Effector CD8-positive, alpha-beta T cell (primary cell): ENCODE measurements around the gene SLC11A2.

ENCODE experiments used
- DNase-seq: peaks from one replicate; lab custom pipeline; 2025; lab: John Stamatoyannopoulos, UW
- total RNA-seq, 4 experiments: gene quantifications; one replicate each; lab custom pipeline; 2026; lab: John Stamatoyannopoulos, UW

The SLC11A2 gene
- 43.4 to 70.5 (median 64.8) reads per million in 4 experiments for total RNA-seq

DNA sequence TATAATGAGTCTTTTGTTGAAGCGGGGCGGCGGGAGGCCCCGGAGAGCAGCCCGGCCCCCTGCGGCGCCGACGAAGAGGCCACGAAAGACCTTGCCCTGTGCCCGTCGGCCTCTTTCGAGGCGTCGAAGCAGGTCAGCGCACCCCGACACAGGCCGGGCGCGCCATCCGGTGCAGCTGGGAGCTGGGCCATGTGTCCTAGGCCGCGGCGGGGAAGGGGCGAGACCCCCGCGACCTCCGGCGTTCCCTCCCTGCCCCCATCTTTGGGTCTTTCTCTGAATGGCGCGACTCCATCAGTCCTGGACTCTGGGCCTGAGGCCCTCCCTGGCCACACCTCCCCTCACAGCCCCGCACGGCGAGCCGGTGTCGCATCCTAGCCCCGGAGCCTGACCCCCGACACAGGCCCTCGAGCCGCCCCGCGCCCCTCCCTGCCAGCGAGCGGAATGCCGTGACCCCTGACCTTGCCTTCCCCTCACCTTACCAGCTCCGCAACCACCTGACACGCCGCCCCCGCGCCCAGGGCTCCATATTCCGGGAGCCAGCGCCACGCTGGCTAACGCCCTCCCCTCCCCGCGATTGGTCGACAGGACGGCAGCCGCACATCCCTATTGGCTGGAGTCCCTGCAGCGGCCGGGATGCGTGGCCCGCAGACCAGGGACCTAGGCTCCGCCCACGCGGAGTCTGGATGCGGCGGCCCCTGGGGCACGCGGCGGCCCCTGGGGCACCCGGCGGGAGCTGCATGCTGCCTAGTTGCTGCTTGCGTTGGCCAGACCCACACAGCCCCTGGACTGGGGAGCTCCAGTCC is at the start of gene SLC11A2:
TSS of gene SLC11A2 (minus strand) at position 549 of the 803 bp plus-strand sequence. CDS start 15,656 bp downstream, outside the sequence.
- DNase-seq: peak; percentile 86

DNA sequence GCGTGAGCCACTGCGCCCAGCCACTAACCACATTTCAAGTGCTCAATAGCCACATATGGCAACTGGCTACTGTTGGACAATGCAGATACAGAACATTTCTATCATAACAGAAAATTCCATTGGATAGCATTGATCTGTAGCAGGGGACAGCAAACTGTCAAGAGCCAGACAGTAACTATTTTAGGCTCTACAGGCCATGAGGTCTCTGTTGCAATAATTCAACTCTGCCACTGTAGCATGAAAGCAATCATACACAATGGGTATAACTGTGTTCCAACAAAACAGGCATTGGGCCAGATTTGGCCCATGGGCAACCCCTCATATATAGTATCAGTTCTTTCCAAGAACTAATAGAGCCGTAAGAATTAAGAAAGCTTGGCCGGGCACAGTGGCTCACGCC is 49.2 kb upstream of the SLC11A2 start:
- DNase-seq: no peak

DNA sequence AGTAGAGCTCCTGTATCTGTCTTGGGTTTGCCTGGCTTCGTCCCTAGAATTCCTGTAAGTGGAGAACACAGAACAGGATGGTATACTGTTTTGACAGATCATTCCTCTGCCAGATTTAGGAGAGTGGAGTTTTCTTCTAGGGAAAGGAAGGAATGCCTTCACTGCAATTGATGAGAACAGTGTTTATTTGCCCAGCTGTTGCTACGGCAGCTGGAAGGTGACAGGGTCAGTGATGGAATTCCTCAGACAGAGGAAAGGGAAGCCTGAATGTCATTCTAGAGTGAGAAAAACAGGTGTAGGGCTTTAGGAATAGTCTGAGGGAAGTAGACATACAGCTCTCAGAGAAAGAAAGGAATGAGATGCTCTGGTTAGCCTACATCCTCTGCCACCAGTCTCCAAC is 45.5 kb upstream of the SLC11A2 start:
- no peak for DNase-seq

DNA sequence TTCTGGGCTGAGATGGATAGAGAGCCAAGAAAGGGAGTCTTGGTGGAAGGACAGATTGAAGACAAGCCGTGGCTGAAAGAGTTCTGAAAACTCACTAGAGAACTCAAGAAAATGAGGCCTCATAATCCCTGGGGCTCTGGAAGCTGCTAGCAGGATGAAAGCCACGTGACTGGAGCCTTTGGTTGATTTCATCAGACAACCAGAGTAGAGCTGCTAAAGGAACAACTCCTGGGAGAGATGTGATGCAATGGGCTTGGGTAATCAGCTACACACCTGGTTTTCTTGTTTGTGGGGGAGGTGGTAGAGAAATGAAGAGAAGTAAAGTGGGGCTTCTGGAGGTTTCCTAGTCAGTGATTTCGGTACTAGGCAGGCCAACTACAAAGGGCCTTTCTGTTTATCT is 43.8 kb upstream of the SLC11A2 start:
- DNase-seq: no peak

DNA sequence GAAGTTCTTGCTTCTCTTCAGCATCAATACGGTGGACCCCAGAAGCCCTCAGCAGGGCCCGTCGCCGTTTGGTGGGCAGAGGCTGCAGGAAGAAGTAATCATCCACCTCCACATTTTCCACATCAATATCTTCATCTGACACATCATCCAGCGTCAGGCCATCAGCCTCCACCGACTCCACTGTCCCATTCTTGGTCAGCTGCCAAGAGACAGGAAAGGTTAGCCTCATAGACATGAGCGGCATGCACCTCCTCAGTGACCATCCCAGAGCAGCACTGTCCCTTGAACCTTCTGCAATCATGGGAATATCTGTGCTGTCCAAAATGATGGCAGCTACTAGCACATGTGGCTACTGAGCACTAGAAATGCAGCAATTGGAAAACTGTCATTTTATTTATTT is 41.6 kb upstream of the SLC11A2 start:
- DNase-seq: no peak

DNA sequence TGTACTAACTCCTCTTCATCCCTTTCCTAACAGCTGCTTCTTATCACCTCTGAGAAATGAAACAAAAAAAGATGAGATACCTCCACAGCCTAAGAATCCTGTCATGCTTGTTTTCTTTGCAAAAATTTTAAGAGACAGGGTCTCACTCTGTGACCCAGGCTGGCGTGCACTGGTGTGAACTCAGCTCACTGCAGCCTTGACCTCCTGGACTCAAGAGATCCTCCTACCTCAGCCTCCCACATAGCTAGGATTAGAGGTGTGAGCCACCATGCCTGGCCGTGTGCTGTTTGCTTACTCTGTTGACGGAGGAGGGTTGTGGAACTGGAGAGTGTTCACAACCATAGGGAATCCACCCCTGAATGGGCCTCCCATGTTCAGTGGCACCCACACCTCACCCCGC is 41.0 kb upstream of the SLC11A2 start:
- no peak for DNase-seq

DNA sequence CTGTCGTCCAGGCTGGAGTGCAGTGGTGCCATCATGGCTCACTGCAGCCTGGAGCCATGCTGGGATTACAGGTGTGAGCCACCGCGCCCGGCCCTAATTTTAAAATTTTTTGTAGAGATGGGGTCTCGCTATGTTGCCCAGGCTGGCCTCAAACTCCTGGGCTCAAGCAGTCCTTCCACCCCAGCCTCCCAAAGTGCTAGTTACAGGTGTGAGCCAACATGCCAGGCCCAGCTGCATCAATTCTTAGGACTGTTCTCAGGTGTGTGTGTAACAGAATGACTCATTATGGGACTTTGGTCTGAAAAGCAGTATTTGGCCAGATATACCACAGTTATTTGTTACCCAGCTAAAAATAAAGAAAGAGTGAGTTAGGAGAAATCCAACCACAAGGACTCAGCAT is 39.3 kb upstream of the SLC11A2 start:
- no peak for DNase-seq

DNA sequence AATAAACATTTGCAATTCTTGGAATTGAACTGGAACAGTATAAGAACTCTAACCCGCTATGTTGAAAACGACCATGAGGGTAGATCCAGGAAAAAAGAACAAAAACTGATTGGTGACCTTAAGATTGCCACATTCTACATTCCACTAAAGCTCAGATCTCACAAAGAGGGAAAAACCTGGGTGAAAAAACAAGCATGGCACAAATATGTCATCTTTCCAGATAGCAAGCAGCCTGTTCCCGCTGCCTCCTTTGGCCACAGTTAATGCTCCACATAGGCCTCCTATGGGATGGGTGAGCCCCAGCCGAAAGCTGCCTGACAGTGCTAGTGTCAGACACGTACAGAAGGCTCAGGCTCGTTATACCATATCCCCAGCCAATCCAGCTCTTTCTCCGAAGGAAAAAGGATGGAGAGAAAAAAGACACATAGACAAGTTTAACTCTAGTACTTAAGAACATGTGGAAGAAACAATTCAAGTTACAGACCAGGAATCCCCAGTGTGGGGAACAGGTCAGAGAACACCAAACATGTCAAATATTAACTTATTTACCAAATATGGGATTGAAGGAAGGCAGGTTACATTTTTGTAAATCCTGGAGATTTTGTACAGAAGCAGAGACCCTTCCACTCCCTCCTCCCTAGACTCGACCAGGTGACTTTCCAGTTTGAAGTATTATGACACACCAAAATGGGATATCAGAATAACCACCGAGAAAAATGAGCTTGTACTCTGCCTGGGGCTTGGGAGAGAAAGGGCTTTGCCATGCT is 36.6 kb upstream of the SLC11A2 start:
- no peak for DNase-seq

DNA sequence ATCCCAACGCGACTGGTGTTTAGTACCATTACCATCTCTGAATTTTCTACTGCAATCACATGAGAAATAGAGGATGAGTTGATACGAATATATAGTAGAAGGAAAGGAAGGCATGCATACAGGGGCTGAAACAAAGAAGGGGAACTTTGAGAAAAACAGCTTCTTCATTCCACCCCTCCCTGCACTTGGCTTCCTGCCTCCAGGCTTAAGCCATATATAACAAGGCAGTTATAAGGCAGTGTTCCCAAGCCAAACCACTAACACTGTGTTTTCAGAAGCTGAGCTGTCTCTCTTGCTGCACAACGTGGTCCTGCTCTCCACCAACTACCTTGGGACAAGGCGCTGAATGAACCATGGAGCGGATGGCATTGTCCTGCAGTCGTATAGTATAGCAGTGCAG is 32.9 kb upstream of the SLC11A2 start:
- DNase-seq: no peak

DNA sequence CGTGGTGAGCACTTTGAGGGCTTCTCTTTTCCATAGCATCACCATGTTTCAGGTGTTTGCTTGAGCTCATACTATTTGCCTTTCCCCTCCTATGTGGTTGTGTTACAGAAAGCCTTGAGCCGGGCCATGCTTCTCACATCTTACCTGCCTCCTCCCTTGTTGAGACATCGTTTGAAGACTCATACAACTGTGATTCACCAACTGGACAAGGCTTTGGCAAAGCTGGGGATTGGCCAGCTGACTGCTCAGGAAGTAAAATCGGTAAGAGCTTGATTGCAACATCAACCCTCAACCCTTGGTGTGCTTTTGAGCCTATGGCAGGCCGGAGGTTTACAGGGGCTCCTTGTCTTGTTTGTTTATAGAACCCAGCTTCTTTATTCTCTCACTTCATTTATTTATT is 30.1 kb upstream of the SLC11A2 start:
- DNase-seq: no peak

DNA sequence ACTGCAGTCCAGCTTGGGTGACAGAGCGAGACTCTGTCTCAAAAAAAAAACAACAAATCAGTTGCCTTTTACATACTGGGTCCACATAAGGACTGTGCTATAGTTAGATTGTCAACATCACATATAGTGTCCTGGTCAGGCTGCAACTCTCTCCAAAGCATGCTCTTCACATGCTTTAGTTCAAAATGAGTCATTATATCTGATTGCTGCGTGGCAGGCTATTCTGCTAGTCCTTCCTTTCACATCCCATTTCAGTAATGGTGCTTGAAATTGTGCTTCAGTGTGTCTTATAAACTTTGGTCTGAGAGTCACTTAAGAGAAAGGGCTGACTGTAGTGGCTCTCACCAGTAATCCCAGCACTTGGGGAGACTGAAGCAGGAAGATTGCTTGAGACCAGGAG is 28.9 kb upstream of the SLC11A2 start:
- DNase-seq: no peak

DNA sequence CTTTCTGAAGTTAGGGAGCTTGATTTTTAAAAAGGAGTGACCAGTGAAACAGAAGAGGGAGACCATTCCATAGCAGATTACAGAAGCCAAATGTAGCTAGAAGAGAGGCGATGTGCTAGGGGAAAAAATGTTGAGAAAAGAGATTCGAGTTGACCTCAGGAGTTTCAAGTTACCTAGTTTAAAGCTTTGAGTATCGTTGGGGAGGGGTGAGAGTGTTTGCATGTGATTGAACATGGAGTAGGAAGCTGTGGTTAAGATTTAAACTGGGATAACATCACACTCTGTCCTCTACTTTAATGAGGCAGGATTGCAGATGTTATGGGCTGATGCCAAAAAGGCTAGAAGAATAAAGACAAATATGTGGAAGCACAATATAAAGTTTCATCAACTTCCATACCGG is 25.6 kb upstream of the SLC11A2 start:
- no peak for DNase-seq

DNA sequence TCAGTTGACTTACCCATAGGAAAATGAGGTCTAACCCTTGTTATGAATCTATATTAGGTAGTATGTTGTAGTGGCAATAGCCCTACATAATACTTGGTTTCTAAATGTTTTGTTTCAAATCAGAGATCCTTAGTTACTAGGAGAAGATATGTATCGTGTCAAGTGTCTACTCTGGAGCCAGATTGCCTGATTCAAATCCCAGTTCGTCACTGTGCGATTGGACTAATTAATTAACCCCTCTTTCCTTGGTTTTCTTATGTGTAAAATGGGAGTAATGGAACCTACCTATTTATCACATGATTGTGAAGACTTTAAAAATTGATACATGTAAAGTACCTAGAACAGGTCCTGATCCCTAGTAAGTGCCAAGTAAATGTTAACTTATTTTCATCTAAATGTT is 23.3 kb upstream of the SLC11A2 start:
- no peak for DNase-seq

DNA sequence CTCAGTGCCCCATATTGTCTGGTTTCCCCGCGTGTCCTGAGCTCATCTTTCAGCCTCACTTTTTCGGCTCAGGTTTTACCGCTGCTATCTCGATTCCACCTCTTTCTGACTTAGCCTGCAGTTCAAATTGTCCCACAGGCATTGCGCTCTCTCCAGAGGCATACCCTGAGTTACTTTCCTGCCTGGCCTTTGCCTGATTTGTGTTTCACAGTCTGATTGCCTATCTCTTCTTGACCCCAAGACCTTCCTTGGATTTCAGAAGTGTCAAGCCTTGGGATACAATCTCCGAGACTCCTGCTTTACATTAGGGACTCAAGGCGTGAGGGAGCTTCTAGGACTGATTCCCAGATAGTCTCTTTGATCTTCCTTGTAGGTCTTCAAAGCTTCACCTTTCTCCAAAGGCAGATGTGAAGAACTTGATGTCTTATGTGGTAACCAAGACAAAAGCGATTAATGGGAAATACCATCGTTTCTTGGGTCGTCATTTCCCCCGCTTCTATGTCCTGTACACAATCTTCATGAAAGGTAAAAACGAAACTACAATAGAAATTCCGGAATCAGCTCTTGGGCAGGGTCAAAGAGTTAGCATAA is 22.6 kb upstream of the SLC11A2 start:
- DNase-seq: no peak

DNA sequence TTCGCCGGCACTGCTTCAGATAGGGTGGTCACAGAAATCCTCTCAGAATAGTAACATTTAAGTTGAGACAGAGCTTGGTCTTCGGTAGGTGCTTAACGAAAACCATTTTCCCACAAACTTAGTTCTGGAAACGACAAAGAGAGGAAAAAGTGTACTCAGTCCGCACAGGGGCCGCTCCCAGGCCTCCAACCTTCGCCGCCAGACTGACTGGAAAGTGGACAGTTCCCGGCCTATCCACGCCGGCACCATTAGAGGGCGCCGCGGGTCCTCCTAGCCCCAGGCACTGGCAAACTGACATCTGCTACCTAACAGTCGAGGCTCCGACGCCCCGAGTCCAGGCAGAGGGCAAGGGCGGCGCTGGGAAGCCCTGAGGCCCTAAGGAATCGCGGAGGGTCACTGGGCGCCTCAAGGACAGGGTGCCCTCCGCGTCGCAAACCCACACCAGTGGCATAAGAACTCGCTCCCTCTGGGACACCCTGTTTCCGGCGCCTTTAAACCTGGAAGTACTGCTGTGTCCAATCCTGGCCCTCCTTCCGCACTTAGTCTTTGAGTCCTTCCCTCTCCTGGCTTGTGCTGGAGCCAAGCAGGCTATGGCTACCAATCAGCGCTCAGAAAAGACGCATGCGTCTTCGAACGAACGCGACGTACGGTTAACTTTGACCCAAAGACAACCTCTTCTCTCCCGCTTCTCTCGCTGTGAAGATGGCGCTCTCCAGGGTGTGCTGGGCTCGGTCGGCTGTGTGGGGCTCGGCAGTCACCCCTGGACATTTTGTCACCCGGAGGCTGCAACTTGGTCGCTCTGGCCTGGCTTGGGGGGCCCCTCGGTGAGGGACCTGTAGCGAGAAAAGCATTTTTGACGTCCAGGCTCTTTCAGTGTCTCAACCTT is 21.7 kb upstream of the SLC11A2 start, which contains the start of gene LETMD1:
TSS of gene LETMD1 (plus strand) at position 673 of the 886 bp plus-strand sequence. CDS start at position 703, 30 bp downstream.
- DNase-seq: peak; percentile 84

DNA sequence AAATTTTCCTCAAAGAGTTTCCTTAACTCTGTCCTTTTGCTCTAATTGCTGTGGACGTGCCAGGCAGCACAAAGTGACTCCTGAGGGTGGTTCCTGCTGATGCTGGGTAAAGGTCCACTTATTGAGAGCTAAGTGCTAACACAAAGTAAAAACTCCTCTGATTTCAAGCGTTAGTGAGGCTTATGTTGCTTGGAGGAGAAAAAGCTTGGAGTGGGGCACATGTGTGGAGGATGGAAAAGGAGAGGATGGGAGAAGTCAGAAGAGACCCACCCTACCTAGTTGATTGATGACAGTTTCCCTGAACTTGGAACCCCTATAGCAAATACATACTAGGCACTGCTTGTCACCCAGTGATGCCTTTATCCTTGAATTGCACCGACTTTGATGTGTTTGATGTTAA is 10.1 kb upstream of the SLC11A2 start:
- no peak for DNase-seq

DNA sequence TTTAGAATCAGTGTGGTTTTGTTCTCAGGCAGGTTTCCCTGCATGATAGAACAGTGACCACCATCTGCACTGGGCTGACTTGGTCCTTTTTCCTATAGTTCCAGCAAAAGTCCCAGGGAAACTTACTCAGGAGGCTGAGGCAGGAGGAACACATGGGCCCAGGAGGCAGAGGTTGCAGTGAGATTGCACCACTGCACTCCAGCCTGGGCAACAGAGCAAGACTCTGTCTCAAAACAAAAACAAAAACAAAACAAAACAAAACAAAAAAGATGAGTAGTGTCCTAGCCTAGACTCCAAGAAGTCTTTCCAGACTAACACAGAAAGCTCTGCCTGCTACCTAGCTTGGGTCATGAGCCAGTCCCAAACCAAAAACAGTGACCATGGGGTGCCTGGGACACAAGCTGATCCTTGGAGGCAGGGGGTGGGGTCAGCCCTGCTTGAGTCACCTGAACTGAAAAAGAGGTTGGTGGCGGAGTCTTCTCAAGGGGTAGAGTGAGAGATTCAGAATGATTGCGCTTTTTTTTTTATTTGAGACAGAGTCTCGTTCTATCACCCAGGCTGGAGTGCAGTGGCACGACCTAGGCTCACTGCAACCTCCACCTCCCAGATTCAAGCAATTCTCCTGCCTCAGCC is 7.4 kb upstream of the SLC11A2 start:
- no peak for DNase-seq

DNA sequence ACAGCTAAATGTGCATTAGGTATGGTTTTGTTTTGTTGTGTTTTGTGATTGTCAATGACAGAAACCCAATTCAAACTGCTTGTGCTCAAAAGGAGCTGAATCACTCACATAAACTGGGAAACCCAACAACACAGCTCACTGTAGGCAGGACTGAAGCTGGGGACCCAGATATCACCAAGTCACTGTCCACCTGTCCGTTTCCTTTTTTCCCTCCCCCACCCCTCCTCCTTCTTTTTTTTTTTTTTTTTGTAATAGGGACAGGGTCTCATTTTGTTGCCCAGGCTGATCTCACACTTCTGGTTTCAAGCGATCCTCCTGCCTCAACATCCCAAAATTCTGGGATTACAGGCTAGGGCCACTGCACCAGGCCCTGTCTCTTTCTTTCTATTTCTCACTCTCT is 6.9 kb upstream of the SLC11A2 start:
- DNase-seq: no peak

DNA sequence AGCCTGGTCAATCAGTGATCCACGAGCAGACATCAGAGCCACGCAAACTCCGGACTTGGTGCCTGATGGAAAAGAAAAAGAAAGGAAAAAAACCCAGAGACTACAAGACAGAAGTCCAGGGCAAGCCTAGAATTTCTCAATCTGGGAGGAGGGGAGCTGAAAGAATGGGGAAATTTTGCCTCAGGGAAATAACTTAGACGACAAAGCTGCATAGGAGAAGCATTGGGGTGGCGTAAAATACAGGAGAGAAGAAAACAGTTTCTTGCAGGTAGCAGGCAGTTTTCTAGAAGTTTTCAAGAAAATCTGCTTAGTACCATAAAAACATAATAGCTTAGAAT is 2.6 kb upstream of the SLC11A2 start:
- no peak for DNase-seq

DNA sequence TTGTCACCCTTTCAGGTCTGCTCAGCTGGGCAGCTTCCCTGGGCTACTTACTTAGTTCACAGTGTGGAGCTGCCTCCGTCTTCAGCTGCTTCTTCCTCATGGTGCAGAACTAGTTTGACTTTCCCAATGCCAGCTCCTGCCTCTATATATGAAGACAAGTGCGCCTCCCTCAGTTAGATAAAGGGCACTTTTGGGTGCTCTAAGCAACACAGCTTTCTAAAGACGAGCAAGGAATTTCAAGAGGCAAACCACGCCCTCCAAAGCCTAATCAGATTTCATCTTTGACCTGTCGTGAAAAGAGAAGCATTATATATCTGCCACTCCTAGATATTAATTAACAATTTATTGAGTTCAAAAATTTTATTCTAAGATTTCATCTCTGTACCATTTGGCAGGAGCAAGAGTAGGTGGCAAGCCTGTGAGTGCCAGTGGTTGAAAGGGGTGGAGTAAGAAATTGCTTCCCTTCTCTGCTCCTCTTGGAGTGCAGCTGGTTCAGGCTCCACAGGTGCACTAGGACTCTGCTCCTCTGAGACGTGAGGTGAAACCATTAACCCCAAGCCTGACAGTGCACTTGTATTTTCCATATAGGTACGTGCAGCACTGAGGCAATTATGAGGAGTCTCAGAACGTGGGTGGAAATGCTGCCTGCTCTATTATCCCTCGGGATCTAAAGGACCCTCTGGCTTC is 2.1 kb upstream of the SLC11A2 start:
- DNase-seq: no peak

DNA sequence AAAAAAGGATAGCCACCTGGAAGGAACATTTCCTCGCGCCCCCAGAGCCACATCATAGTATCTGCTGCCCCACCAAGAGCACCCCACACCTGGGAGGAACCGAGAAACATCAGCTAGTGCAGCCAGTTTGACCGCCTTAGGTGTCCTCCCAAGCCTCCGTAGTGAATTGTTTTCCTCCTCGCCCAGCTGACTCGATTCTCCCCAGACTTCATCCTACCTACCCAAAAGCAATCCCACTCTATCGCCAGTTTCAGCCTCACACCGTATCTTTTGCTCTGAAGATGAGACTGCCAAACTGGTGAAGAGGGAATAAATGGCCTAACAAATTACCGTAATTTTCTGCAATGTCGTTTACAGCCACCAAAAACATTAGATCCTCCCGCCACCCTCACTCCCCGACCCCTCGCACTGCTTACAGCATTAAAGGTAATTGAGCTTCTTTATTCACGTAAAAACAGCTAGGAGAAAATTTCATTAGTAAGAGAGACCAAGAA is 1.2 kb upstream of the SLC11A2 start:
- no peak for DNase-seq
